ENCODE results near the gene MAT2B. TPM values are rescaled to one million over a fixed set of nuclear protein-coding genes. Genes with fewer than 3 reads are reported as not detected.

The MAT2B gene
- total RNA-seq, 1 donor from 2014 or later, result 69.2 TPM

GRCh38 chr5:163561339-163561738 is 55.9 kb downstream of the MAT2B start:
- H3K27me3 ChIP-seq (ENCODE audit: low read depth), result peaks cover 29% of the 10 kb centered on the region
- H3K27ac ChIP-seq (replicated peaks), result no peak overlapping the region
- DNase-seq, result no peak
- H3K36me3 ChIP-seq, result no peaks in the 10 kb centered on the region
- H3K4me3 ChIP-seq, result no peak overlapping the region
- intact Hi-C loops (cut with micrococcal nuclease), result loop anchor here (10.0 kb wide), 2 partner anchors 943 to 1643 kb away; no protein-coding TSS in a partner anchor
- H3K9me3 ChIP-seq (replicated peaks), result peaks cover 4% of the 10 kb centered on the region
- TF ChIP-seq, protein P1, sequence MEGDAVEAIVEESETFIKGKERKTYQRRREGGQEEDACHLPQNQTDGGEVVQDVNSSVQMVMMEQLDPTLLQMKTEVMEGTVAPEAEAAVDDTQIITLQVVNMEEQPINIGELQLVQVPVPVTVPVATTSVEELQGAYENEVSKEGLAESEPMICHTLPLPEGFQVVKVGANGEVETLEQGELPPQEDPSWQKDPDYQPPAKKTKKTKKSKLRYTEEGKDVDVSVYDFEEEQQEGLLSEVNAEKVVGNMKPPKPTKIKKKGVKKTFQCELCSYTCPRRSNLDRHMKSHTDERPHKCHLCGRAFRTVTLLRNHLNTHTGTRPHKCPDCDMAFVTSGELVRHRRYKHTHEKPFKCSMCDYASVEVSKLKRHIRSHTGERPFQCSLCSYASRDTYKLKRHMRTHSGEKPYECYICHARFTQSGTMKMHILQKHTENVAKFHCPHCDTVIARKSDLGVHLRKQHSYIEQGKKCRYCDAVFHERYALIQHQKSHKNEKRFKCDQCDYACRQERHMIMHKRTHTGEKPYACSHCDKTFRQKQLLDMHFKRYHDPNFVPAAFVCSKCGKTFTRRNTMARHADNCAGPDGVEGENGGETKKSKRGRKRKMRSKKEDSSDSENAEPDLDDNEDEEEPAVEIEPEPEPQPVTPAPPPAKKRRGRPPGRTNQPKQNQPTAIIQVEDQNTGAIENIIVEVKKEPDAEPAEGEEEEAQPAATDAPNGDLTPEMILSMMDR (IDR thresholded peaks at IDR 0.05; ENCODE audit: borderline replicate concordance), result no peak
- peaks cover 17% of the 10 kb centered on the region for H3K4me1 ChIP-seq

DNA sequence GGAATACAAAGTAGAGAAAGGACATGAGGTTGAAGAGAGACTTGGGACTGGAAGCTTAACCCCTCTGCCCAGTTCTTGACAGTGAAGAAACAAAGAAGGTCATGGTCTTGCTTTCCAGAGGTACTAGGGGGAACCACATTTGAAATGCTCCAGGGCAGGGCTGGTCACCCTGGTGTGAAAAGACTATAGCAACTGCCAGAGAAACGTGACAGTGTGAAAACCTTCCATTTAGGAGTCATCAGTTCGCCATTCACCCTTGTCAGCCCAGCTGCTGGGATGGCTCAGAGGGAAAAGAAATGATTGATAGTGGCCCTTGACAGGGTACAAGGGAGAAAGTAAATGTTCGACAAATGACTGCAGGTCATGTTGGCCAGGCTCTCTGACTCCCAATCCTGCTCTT is 56.7 kb downstream of the MAT2B start:
- Histone ChIP-seq H3K9me3 (replicated peaks) (no peaks in the 10 kb centered on the region), H3K27me3 (ENCODE audit: low read depth) (peaks cover 36% of the 10 kb centered on the region), H3K27ac (replicated peaks) (no peak overlapping the region), H3K36me3 (no peaks in the 10 kb centered on the region), H3K4me3 (no peak overlapping the region), H3K4me1 (peaks cover 23% of the 10 kb centered on the region)
- no peak for DNase-seq
- intact Hi-C loops (cut with micrococcal nuclease), result loop anchor here (10.0 kb wide), 2 partner anchors 943 to 1643 kb away; no protein-coding TSS in a partner anchor
- TF ChIP-seq, protein P1 (IDR thresholded peaks at IDR 0.05; ENCODE audit: borderline replicate concordance), result no peak

DNA sequence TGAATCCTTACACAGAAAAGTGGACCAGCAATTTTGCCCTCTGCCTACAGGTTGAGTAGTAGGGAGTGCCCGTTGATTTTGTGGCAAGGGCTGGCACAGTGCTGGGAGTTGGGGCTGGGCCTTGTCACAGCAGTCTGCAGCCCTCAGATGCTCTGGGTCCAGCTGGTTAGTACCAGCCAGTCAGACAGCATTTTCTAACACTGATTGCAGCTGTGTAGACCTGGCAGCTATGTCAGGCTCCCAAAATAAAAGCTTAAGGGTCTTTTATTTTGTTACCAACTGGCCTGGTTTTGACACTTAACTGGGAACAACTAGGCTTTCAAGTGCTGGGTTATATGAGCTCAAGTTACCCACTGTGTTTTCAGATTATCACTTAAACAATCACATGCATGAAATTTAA is 57.7 kb downstream of the MAT2B start:
- TF ChIP-seq, protein P1 (IDR thresholded peaks at IDR 0.05; ENCODE audit: borderline replicate concordance), result no peak
- intact Hi-C loops (cut with micrococcal nuclease), result loop anchor here (10.0 kb wide), 2 partner anchors 942 to 1642 kb away; no protein-coding TSS in a partner anchor
- H3K27me3 ChIP-seq (ENCODE audit: low read depth), result peaks cover 46% of the 10 kb centered on the region
- H3K4me1 ChIP-seq, result peaks cover 23% of the 10 kb centered on the region
- H3K36me3 ChIP-seq, result no peaks in the 10 kb centered on the region
- H3K27ac ChIP-seq (replicated peaks), result no peak overlapping the region
- DNase-seq, result no peak
- H3K4me3 ChIP-seq, result no peak overlapping the region
- no peaks in the 10 kb centered on the region for H3K9me3 ChIP-seq (replicated peaks)

DNA sequence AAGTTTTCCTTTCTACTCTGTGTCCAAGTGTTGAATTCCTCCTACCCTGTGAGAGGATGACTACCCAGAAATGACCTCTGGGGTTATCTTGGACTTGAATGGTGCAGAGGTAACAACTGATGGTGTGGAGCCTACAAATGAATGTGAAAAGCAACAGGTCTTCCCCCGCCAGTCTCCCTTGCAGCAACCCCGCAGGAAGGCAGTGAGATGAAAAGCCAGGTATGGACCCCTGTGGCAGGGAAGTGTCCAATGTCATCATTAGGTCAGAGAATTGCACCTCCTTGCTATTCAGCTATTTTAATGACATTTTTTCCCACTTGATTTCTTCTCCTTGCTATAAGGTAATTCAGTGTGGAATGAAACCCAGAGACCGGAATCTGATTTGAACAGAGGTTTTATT is 58.5 kb downstream of the MAT2B start:
- Histone ChIP-seq H3K27me3 (ENCODE audit: low read depth) (peaks cover 54% of the 10 kb centered on the region), H3K9me3 (replicated peaks) (no peaks in the 10 kb centered on the region), H3K36me3 (no peaks in the 10 kb centered on the region), H3K27ac (replicated peaks) (no peak overlapping the region), H3K4me3 (no peak overlapping the region), H3K4me1 (peaks cover 23% of the 10 kb centered on the region)
- no peak for DNase-seq
- TF ChIP-seq, protein P1 (IDR thresholded peaks at IDR 0.05; ENCODE audit: borderline replicate concordance), result no peak
- intact Hi-C loops (cut with micrococcal nuclease), result loop anchor here (10.0 kb wide), 2 partner anchors 941 to 1641 kb away; no protein-coding TSS in a partner anchor

DNA sequence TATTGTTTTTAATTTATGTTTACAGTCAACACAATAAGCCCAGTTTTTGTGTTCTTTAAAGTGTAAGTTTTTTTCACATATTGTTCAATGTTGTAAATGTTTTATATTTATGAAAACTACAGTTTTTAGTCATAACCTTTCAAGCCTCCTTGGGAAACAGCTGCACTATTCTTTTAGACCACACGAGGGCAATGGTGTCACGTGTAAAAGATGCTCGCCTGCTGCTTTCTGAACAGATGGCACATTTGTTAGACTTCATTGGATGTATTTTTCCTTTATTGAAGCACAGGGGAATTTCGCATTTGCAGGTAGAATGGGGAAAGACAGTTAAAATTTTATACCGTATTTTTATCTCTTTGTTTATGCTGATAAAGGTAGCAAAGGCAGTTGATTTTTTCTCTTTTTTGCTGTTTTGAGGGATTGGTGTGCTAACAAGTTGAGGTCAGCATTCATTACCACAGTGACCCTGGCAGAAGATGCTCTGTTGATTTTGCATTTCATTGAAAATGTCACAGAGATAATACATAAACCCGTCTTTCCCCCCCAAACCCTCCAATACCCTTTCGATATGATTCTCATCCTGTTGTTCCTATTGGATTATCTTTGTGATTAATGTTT is 59.0 kb downstream of the MAT2B start:
- H3K4me1 ChIP-seq, result peaks cover 23% of the 10 kb centered on the region
- TF ChIP-seq, protein P1 (IDR thresholded peaks at IDR 0.05; ENCODE audit: borderline replicate concordance), result peak; percentile 93
- no peak for DNase-seq
- H3K27me3 ChIP-seq (ENCODE audit: low read depth), result peaks cover 58% of the 10 kb centered on the region
- H3K36me3 ChIP-seq, result no peaks in the 10 kb centered on the region
- no peak overlapping the region for H3K4me3 ChIP-seq
- H3K9me3 ChIP-seq (replicated peaks), result no peaks in the 10 kb centered on the region
- no peak overlapping the region for H3K27ac ChIP-seq (replicated peaks)
- intact Hi-C loops (cut with micrococcal nuclease), result loop anchor here (10.0 kb wide), 2 partner anchors 940 to 1640 kb away; no protein-coding TSS in a partner anchor
